ENCODE measurements around the gene PHF21B. TPM values are rescaled to one million over a fixed set of nuclear protein-coding genes. Genes with fewer than 3 reads are reported as not detected.
A peak's percentile ranks its signal among the peaks of the same experiment; 100 is the strongest.

PHF21B gene
- total and polyA plus RNA-seq, 4 donors: 3.3 to 12.7 (median 9.2) TPM

DNA sequence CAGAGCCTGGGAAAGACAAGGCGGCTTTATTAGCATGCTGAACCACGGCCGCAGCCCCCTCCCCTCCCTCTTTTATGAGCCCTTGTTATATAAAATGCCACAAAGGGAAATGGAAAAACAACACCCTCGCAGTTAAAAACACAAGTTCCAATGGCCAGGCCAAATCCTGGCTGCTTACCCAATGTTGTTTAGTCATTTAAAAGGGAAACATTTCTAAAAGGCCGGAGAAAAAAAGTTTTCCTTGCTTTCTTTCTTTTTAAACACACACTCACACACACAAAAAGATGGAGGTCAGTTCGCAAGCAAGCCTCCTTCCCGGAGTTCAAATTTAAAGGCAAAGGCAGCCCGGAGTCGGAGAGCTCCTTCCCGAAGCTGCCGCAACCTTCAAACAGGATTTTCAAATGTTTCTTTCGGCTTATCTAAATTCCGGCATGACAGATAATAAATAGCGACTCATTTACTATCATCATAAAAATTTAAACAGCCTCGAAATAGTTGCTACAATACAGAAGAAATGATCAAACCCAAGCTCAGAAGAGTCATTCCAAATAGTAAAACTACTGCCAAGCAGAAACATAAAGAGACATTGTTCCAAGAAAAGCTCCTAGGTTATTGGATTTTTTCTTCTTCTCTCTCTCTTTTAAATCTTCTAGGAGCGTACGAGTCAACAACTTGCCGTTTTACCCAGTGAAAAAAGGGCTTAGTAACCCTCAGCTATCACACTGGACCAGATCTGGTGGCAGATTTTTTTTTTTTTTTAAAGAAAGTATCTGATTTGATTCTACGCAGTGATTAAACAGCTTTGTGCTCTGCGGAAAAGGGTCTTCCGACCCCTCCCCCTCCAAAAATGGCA lies 3.5 kb downstream of the PHF21B start:
- Histone ChIP-seq H3K27me3 (ENCODE audit: control insufficient read depth, insufficient read depth, low read length) (no peaks in the 10 kb centered on the region), H3K27ac (ENCODE audit: low read depth, low read length) (peak overlapping the region; percentile 90), H3K4me1 (ENCODE audit: control insufficient read depth, insufficient read depth, low read length) (peaks cover 47% of the 10 kb centered on the region), H3K9me3 (ENCODE audit: control insufficient read depth, insufficient read depth, low read length) (no peaks in the 10 kb centered on the region), H3K4me3 (ENCODE audit: low read depth, low read length) (peak overlapping the region; percentile 49), H3K36me3 (ENCODE audit: control insufficient read depth, insufficient read depth, low read length) (peaks cover 5% of the 10 kb centered on the region)
- peak in 3 of 6 donors; percentile 49 to 75 (median 63) for DNase-seq (ENCODE audit: low read depth in 4 of 6, low spot score in 6 of 6)
- 0% methylated on average over 12 of the region's 21 CpGs for WGBS (ENCODE audit: insufficient coverage)

GRCh38 chr22:45001653-45002052 lies 8.2 kb downstream of the PHF21B start:
- WGBS (ENCODE audit: insufficient coverage): 98% methylated on average over 8 of the region's 15 CpGs
- H3K4me1 ChIP-seq (ENCODE audit: control insufficient read depth, insufficient read depth, low read length): peaks cover 67% of the 10 kb centered on the region
- DNase-seq (ENCODE audit: low read depth in 4 of 6, low spot score in 6 of 6): no peak

GRCh38 chr22:45000330-45000729 lies 9.5 kb downstream of the PHF21B start:
- 97% methylated on average over 10 of the region's 14 CpGs for WGBS (ENCODE audit: insufficient coverage)
- no peaks in the 10 kb centered on the region for H3K9me3 ChIP-seq (ENCODE audit: control insufficient read depth, insufficient read depth, low read length)
- peaks cover 36% of the 10 kb centered on the region for H3K36me3 ChIP-seq (ENCODE audit: control insufficient read depth, insufficient read depth, low read length)
- H3K27ac ChIP-seq (ENCODE audit: low read depth, low read length): no peak overlapping the region
- H3K27me3 ChIP-seq (ENCODE audit: control insufficient read depth, insufficient read depth, low read length): no peaks in the 10 kb centered on the region
- H3K4me3 ChIP-seq (ENCODE audit: low read depth, low read length): no peak overlapping the region
- peaks cover 74% of the 10 kb centered on the region for H3K4me1 ChIP-seq (ENCODE audit: control insufficient read depth, insufficient read depth, low read length)
- DNase-seq (ENCODE audit: low read depth in 4 of 6, low spot score in 6 of 6): peak in 1 of 6 donors; percentile 55

More at GRCh38 chr22:45001653-45002052, 8.2 kb downstream of the PHF21B start:
- no peak overlapping the region for H3K27ac ChIP-seq (ENCODE audit: low read depth, low read length)
- H3K4me3 ChIP-seq (ENCODE audit: low read depth, low read length): no peak overlapping the region
- H3K36me3 ChIP-seq (ENCODE audit: control insufficient read depth, insufficient read depth, low read length): peaks cover 32% of the 10 kb centered on the region
- H3K27me3 ChIP-seq (ENCODE audit: control insufficient read depth, insufficient read depth, low read length): no peaks in the 10 kb centered on the region
- H3K9me3 ChIP-seq (ENCODE audit: control insufficient read depth, insufficient read depth, low read length): no peaks in the 10 kb centered on the region

DNA sequence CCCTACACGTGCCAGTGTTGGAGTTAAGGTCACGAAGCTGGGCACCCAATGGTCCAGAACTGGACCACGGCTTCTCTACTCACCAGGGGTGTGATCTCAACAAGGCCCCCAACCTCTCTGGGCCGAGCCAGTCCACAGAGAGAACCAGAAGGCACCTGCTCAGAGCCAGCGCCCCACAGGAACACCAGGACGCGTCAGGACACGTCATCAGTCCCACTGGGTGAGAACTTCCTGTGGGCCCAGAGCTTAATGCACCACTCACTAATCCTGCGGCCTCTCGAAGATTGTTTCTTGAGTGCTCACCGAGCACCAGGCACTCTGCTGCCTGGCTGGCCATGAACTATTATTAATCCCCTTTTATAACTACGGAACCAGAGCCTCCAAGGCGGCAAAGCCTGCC lies 10.1 kb downstream of the PHF21B start:
- 86% methylated on average over 12 of the region's 13 CpGs for WGBS (ENCODE audit: insufficient coverage)
- no peak for DNase-seq (ENCODE audit: low read depth in 4 of 6, low spot score in 6 of 6)
- H3K27ac ChIP-seq (ENCODE audit: low read depth, low read length): no peak overlapping the region
- peaks cover 36% of the 10 kb centered on the region for H3K36me3 ChIP-seq (ENCODE audit: control insufficient read depth, insufficient read depth, low read length)
- H3K27me3 ChIP-seq (ENCODE audit: control insufficient read depth, insufficient read depth, low read length): no peaks in the 10 kb centered on the region
- H3K9me3 ChIP-seq (ENCODE audit: control insufficient read depth, insufficient read depth, low read length): no peaks in the 10 kb centered on the region
- H3K4me3 ChIP-seq (ENCODE audit: low read depth, low read length): no peak overlapping the region
- peaks cover 73% of the 10 kb centered on the region for H3K4me1 ChIP-seq (ENCODE audit: control insufficient read depth, insufficient read depth, low read length)

DNA sequence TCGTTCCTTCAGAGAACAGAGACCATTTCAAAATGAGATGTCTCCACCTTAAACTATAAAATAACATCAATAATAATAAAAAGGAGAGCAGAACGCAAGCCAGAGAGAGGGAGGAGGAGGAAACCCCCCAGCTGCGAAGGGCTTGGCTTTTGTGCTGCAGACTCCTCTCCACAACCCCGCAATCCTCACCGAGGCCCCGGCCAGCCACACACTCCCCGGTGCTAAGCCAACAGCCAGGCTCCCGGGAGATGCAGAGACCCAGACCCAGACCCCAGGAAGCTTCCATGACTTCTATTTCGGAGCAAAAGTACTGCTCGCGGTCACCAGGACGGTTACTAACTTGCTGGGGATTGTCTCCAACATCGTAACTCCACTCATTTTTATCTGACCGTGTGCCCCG lies 10.6 kb downstream of the PHF21B start:
- H3K4me1 ChIP-seq (ENCODE audit: control insufficient read depth, insufficient read depth, low read length): peaks cover 73% of the 10 kb centered on the region
- no peak overlapping the region for H3K27ac ChIP-seq (ENCODE audit: low read depth, low read length)

GRCh38 chr22:44998296-44998695 lies 11.5 kb downstream of the PHF21B start:
- no peak for DNase-seq (ENCODE audit: low read depth in 4 of 6, low spot score in 6 of 6)
- 95% methylated on average over 11 of the region's 11 CpGs for WGBS (ENCODE audit: insufficient coverage)

More for the DNA sequence above, 10.6 kb downstream of the PHF21B start:
- Histone ChIP-seq H3K36me3 (ENCODE audit: control insufficient read depth, insufficient read depth, low read length) (peaks cover 39% of the 10 kb centered on the region), H3K9me3 (ENCODE audit: control insufficient read depth, insufficient read depth, low read length) (no peaks in the 10 kb centered on the region), H3K4me3 (ENCODE audit: low read depth, low read length) (no peak overlapping the region), H3K27me3 (ENCODE audit: control insufficient read depth, insufficient read depth, low read length) (no peaks in the 10 kb centered on the region)
- WGBS (ENCODE audit: insufficient coverage): 88% methylated on average over 12 of the region's 15 CpGs
- no peak for DNase-seq (ENCODE audit: low read depth in 4 of 6, low spot score in 6 of 6)

DNA sequence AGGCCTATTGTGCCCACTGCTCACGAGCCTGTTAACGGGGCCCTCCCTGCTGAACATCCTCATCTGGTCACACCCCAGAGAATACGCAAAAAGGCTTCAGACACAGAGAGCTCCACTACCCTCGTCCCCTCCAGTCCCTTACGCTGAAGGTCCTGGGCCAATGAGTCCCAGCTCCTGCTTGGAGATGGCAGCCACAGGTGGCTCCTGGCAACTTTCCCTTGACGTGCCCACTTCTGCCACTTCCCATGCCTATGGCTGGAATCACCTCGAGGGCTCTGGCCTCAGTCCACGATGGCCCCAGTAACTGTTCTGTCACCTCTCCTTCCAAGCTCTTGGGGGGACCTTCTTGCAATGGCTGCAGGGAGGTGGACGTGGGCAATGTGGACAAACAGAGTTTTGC lies 12.7 kb downstream of the PHF21B start:
- 62% methylated on average over 9 of the region's 9 CpGs for WGBS (ENCODE audit: insufficient coverage)
- Histone ChIP-seq H3K4me1 (ENCODE audit: control insufficient read depth, insufficient read depth, low read length) (peaks cover 81% of the 10 kb centered on the region), H3K27me3 (ENCODE audit: control insufficient read depth, insufficient read depth, low read length) (no peaks in the 10 kb centered on the region), H3K36me3 (ENCODE audit: control insufficient read depth, insufficient read depth, low read length) (peaks cover 45% of the 10 kb centered on the region), H3K9me3 (ENCODE audit: control insufficient read depth, insufficient read depth, low read length) (no peaks in the 10 kb centered on the region), H3K27ac (ENCODE audit: low read depth, low read length) (no peak overlapping the region), H3K4me3 (ENCODE audit: low read depth, low read length) (no peak overlapping the region)
- no peak for DNase-seq (ENCODE audit: low read depth in 4 of 6, low spot score in 6 of 6)

More at GRCh38 chr22:44998296-44998695, 11.5 kb downstream of the PHF21B start:
- no peaks in the 10 kb centered on the region for H3K9me3 ChIP-seq (ENCODE audit: control insufficient read depth, insufficient read depth, low read length)
- H3K36me3 ChIP-seq (ENCODE audit: control insufficient read depth, insufficient read depth, low read length): peaks cover 39% of the 10 kb centered on the region
- no peak overlapping the region for H3K4me3 ChIP-seq (ENCODE audit: low read depth, low read length)
- peaks cover 79% of the 10 kb centered on the region for H3K4me1 ChIP-seq (ENCODE audit: control insufficient read depth, insufficient read depth, low read length)
- H3K27ac ChIP-seq (ENCODE audit: low read depth, low read length): no peak overlapping the region
- no peaks in the 10 kb centered on the region for H3K27me3 ChIP-seq (ENCODE audit: control insufficient read depth, insufficient read depth, low read length)

GRCh38 chr22:44996648-44997047 lies 13.2 kb downstream of the PHF21B start:
- H3K27ac ChIP-seq (ENCODE audit: low read depth, low read length): no peak overlapping the region
- WGBS (ENCODE audit: insufficient coverage): 88% methylated on average over 15 of the region's 16 CpGs
- no peaks in the 10 kb centered on the region for H3K9me3 ChIP-seq (ENCODE audit: control insufficient read depth, insufficient read depth, low read length)
- peaks cover 82% of the 10 kb centered on the region for H3K4me1 ChIP-seq (ENCODE audit: control insufficient read depth, insufficient read depth, low read length)
- H3K4me3 ChIP-seq (ENCODE audit: low read depth, low read length): no peak overlapping the region
- DNase-seq (ENCODE audit: low read depth in 4 of 6, low spot score in 6 of 6): no peak
- peaks cover 46% of the 10 kb centered on the region for H3K36me3 ChIP-seq (ENCODE audit: control insufficient read depth, insufficient read depth, low read length)
- no peaks in the 10 kb centered on the region for H3K27me3 ChIP-seq (ENCODE audit: control insufficient read depth, insufficient read depth, low read length)

DNA sequence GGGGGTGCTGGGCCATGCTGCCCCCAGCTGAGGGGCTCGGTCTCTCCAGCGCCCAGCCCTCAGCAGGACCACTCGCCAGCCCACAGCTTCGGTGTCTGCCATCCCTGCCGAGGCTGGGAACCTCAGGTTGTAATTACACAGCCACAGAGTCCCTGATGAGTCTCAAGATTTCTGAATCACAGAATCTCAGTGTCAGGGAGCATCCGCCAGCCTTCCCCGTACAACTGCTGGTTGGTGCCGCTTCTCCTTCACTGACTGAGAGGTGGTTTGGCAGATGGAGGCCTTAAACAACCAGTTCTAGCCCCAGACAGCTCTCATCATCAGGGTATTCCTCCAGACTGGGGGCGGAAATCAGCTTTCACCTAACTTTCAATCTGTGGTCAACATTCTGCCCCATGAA lies 13.7 kb downstream of the PHF21B start:
- WGBS (ENCODE audit: insufficient coverage): 63% methylated on average over 8 of the region's 9 CpGs
- Histone ChIP-seq H3K27me3 (ENCODE audit: control insufficient read depth, insufficient read depth, low read length) (no peaks in the 10 kb centered on the region), H3K9me3 (ENCODE audit: control insufficient read depth, insufficient read depth, low read length) (no peaks in the 10 kb centered on the region), H3K4me3 (ENCODE audit: low read depth, low read length) (no peak overlapping the region), H3K27ac (ENCODE audit: low read depth, low read length) (no peak overlapping the region), H3K4me1 (ENCODE audit: control insufficient read depth, insufficient read depth, low read length) (peaks cover 82% of the 10 kb centered on the region), H3K36me3 (ENCODE audit: control insufficient read depth, insufficient read depth, low read length) (peaks cover 48% of the 10 kb centered on the region)
- DNase-seq (ENCODE audit: low read depth in 4 of 6, low spot score in 6 of 6): peak in 1 of 6 donors; percentile 34

DNA sequence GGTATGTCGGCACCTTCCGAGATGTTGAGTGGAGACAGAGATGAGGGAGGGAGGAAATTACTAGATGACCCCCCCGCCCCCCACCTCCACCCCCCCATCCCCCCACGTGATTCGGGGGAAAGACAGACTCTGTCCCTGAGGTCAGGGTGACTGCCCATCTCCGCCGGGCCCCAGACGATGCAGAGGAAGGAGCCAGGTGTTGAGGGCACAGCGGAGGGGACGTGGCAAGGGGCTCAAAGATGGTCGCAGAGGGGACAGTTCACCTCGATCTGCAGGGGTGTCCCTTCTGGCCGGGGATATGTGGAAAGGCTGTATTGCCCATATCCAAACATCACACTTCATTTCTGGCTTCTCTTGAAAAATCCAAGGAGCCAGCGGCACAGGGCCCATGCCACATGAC lies 14.1 kb downstream of the PHF21B start:
- H3K4me1 ChIP-seq (ENCODE audit: control insufficient read depth, insufficient read depth, low read length): peaks cover 78% of the 10 kb centered on the region
- no peak for DNase-seq (ENCODE audit: low read depth in 4 of 6, low spot score in 6 of 6)
- 76% methylated on average over 4 of the region's 14 CpGs for WGBS (ENCODE audit: insufficient coverage)
- H3K4me3 ChIP-seq (ENCODE audit: low read depth, low read length): no peak overlapping the region
- no peaks in the 10 kb centered on the region for H3K27me3 ChIP-seq (ENCODE audit: control insufficient read depth, insufficient read depth, low read length)
- H3K27ac ChIP-seq (ENCODE audit: low read depth, low read length): no peak overlapping the region
- H3K9me3 ChIP-seq (ENCODE audit: control insufficient read depth, insufficient read depth, low read length): no peaks in the 10 kb centered on the region
- peaks cover 48% of the 10 kb centered on the region for H3K36me3 ChIP-seq (ENCODE audit: control insufficient read depth, insufficient read depth, low read length)

Data from spinal cord (tissue), 10 donors.